ENCODE results near the gene ESPN. TPM values are rescaled to one million over a fixed set of nuclear protein-coding genes. Genes with fewer than 3 reads are reported as not detected.

The ESPN gene
- total RNA-seq, 1 donor from 2014 or later = 0.36 TPM

- Mint-ChIP-seq H3K4me1 (ENCODE audit: unreplicated experiment) (peaks cover 11% of the 10 kb centered on the region), H3K27me3 (ENCODE audit: unreplicated experiment) (peaks cover 26% of the 10 kb centered on the region), H3K4me3 (ENCODE audit: unreplicated experiment) (no peak overlapping the region), H3K9me3 (ENCODE audit: unreplicated experiment) (no peaks in the 10 kb centered on the region), H3K36me3 (ENCODE audit: low read depth, unreplicated experiment) (no peaks in the 10 kb centered on the region), H3K27ac (ENCODE audit: unreplicated experiment) (no peak overlapping the region)
- no peak for DNase-seq (ENCODE audit: low spot score)
- no peak for TF ChIP-seq CTCF (IDR thresholded peaks at IDR 0.05; ENCODE audit: unreplicated experiment)
Observed at GRCh38 chr1:6494627-6495026, 70.1 kb downstream of the ESPN start.

GRCh38 chr1:6495041-6495441 lies 70.5 kb downstream of the ESPN start:
- H3K27ac Mint-ChIP-seq (ENCODE audit: unreplicated experiment) = no peak overlapping the region
- H3K4me3 Mint-ChIP-seq (ENCODE audit: unreplicated experiment) = no peak overlapping the region
- no peak for TF ChIP-seq CTCF (IDR thresholded peaks at IDR 0.05; ENCODE audit: unreplicated experiment)
- H3K9me3 Mint-ChIP-seq (ENCODE audit: unreplicated experiment) = no peaks in the 10 kb centered on the region
- H3K4me1 Mint-ChIP-seq (ENCODE audit: unreplicated experiment) = peaks cover 11% of the 10 kb centered on the region
- no peak for DNase-seq (ENCODE audit: low spot score)
- H3K27me3 Mint-ChIP-seq (ENCODE audit: unreplicated experiment) = peaks cover 26% of the 10 kb centered on the region
- no peaks in the 10 kb centered on the region for H3K36me3 Mint-ChIP-seq (ENCODE audit: low read depth, unreplicated experiment)

GRCh38 chr1:6495540-6496364 lies 71.2 kb downstream of the ESPN start:
- Mint-ChIP-seq H3K27me3 (ENCODE audit: unreplicated experiment) (peaks cover 26% of the 10 kb centered on the region), H3K4me1 (ENCODE audit: unreplicated experiment) (peaks cover 11% of the 10 kb centered on the region), H3K27ac (ENCODE audit: unreplicated experiment) (no peak overlapping the region), H3K36me3 (ENCODE audit: low read depth, unreplicated experiment) (no peaks in the 10 kb centered on the region), H3K9me3 (ENCODE audit: unreplicated experiment) (no peaks in the 10 kb centered on the region), H3K4me3 (ENCODE audit: unreplicated experiment) (no peak overlapping the region)
- no peak for TF ChIP-seq CTCF (IDR thresholded peaks at IDR 0.05; ENCODE audit: unreplicated experiment)
- DNase-seq (ENCODE audit: low spot score) = no peak

- H3K36me3 Mint-ChIP-seq (ENCODE audit: low read depth, unreplicated experiment) = no peaks in the 10 kb centered on the region
- no peak for TF ChIP-seq CTCF (IDR thresholded peaks at IDR 0.05; ENCODE audit: unreplicated experiment)
- DNase-seq (ENCODE audit: low spot score) = no peak
- peak overlapping the region; percentile 67 for H3K4me3 Mint-ChIP-seq (ENCODE audit: unreplicated experiment)
- H3K27me3 Mint-ChIP-seq (ENCODE audit: unreplicated experiment) = peaks cover 27% of the 10 kb centered on the region
- no peaks in the 10 kb centered on the region for H3K9me3 Mint-ChIP-seq (ENCODE audit: unreplicated experiment)
- H3K27ac Mint-ChIP-seq (ENCODE audit: unreplicated experiment) = no peak overlapping the region
- H3K4me1 Mint-ChIP-seq (ENCODE audit: unreplicated experiment) = peaks cover 8% of the 10 kb centered on the region
Observed at GRCh38 chr1:6496365-6496721, 71.8 kb downstream of the ESPN start.

GRCh38 chr1:6496890-6497214 lies 72.3 kb downstream of the ESPN start:
- DNase-seq (ENCODE audit: low spot score) = no peak
- Mint-ChIP-seq H3K4me1 (ENCODE audit: unreplicated experiment) (peaks cover 3% of the 10 kb centered on the region), H3K27me3 (ENCODE audit: unreplicated experiment) (peaks cover 25% of the 10 kb centered on the region)

More at GRCh38 chr1:6496890-6497214, 72.3 kb downstream of the ESPN start:
- no peaks in the 10 kb centered on the region for H3K36me3 Mint-ChIP-seq (ENCODE audit: low read depth, unreplicated experiment)
- no peak for TF ChIP-seq CTCF (IDR thresholded peaks at IDR 0.05; ENCODE audit: unreplicated experiment)
- no peak overlapping the region for H3K27ac Mint-ChIP-seq (ENCODE audit: unreplicated experiment)
- H3K4me3 Mint-ChIP-seq (ENCODE audit: unreplicated experiment) = no peak overlapping the region
- no peaks in the 10 kb centered on the region for H3K9me3 Mint-ChIP-seq (ENCODE audit: unreplicated experiment)
